Measurements from ENCODE around the gene NKX2-8.
"Not testable (repeated sequence)": the region's sequence is repeated elsewhere in the genome, so short reads cannot be mapped to it uniquely, and the experiment has no call there.

NKX2-8 gene

DNA sequence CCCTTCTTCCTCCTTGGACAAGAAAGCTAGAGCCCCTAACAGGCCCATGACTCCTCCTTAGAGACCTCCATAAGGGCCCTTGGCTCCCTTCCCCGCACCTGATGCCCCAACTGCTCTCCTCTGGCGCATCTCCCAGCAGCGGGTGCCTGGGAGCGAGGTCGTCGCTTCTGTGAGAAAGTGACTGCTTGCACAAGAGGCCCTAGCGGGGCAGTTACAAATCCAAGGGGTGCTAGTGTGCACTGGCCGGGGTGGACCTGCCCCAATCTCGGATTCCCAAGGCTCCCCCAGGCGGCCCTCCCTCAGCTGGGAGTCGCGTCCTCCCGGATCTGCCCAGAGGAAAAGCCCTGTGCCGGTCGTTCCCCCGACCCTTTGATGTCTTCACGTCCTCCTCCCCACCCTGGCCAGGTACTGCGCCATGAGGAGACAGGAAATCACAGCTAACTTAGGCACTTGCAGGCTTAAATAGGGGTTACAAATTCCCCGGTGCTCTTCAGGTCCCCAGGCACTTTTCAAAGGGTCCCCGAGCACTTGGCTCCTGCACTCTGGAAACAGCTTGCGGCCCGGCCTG is 2.8 kb downstream of the NKX2-8 start:
- no peak for DNase-seq

DNA sequence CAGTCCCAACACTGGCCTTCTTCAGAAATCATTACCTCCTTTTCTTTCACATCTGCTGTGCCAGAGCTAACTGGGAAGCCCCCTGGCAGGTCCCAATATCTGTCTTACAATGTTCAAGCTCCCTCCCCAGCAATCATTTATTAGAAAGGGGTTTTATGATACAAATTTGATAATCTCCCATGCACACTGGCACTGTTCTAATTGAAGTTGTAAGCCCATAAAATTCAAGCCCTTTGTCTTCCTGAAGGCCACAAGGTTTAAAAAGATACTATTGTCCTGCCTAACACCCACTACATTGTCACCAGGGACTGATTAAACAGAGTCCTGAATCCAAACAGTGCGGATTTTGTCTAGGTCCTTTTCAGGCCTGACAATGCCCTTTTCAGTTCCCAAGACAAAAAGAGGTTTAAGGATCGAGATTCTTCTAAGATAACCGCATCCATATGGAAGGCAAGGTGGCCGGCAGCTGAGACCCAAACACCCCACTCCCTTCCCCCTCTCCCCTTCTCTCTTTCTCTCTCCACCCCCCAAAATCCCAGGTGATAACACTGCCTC is 3.3 kb downstream of the NKX2-8 start:
- DNase-seq: no peak

DNA sequence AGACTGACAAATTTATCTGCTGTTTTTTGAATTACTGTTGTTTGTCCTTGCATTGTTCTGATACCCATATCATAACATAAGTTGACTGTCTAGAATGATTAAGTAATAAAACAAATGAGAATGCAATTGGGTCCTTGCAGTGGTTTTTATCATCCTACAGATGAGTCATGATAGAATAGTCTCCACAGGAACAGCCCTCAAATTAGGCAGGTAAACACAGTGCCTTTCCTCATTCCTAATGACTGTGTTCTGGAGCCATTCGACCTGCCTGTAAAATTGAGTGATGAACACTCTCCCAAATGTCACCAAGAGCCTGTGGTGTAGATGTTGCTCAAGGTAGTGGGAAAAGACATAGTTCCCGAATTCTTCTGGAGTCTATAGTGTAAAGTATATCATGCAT is 12.3 kb downstream of the NKX2-8 start:
- DNase-seq: no peak

DNA sequence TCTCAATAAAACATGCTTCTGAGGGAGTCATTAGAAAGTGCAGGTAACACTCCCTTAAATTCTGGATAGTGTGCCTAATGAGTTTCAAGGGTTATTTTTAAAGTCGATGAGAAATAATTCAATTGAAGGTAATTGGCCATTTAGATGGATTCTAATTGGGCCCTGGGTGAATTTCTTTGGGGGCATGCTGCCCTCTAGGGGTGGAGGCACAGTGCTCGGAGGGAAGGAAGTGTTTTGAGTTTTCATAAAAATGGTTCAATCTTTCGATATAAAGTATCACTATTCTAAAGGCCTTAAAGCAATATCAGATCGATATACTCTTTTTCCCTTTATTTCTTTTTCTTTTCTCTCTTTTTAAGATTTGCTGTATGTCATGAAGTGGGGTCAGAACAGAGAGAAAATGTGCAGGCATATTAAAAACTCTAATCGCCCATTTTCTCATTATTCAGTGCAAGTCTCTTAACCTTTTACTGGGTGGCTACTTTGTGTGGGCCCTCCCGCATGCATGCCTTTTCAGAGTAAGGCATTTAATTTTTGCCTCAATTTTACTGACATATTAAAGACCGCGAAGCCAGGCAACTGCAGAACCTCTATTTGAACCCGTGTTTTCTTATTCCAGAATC is 25.5 kb downstream of the NKX2-8 start:
- DNase-seq: peak; percentile 6 to 31

DNA sequence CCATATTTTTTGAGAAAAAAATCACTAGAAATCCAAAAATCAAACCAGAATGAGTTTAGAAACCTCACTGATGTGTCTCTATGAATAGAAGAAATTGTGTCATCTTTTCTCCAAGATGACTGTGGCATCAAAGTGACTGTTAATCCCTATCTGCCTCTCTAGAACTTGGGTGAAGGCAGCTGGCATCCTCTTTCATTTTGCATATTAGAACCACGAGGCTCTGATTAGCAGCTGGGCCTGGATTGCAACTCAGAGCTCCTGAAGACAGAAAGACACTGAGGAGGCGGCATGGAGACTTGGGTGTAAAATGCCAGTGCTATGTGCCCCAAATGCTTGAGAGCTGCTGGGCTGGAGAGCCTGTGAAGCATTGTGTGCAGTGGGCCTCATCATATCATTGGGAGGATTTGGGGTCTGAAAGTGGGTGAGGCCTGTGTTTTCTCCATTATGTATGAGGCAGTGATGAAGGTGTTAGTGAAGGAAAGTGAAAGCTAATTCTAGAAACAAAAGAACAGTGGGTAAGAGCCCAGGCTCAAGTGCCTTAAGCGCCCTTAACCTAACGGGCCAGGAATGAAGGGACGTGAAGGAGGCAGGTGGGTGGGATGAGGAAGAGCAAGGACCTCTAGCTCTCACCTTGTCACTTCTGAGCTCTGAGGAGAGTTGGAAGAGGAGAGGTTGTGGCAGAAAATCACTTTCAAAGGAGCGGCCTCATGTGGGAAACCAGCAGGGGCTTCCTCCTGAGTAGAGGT is 26.2 kb downstream of the NKX2-8 start:
- no peak for DNase-seq

- peak in 1 of 2 donors; percentile 56 for DNase-seq
Measured at GRCh38 chr14:36553656-36554260, 28.7 kb downstream of the NKX2-8 start.

- no peak for DNase-seq
Measured at GRCh38 chr14:36550899-36551298, 31.5 kb downstream of the NKX2-8 start.

DNA sequence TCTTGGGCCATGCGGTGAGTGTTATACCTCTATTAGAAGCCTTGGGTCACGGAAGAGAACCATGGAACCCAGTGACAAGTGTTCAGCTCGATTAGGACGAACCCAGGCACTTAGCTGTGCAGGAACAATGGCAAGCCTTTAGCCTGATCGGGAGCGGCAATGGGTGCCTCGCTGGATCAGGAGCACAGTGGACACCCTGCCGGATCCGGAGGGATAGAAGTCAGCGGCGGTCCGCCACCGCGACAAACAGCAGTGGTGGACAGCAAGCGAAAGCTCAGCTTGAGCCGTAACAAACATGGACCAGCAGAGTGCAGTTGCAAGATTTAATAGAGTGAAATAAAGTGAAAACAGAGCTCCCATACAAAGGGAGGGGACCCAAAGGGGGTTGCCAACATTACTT is 38.1 kb downstream of the NKX2-8 start:
- DNase-seq: not testable (repeated sequence)

- DNase-seq: no peak
Measured at GRCh38 chr14:36538051-36538450, 44.4 kb downstream of the NKX2-8 start.

All from hippocampal formation (tissue), 2 donors.